Measurements from ENCODE around the gene ACTA2. TPM values are rescaled to one million over a fixed set of nuclear protein-coding genes. Genes with fewer than 3 reads are reported as not detected.

Gene ACTA2
- total RNA-seq, 1 experiment from 2014 or later = not detected

DNA sequence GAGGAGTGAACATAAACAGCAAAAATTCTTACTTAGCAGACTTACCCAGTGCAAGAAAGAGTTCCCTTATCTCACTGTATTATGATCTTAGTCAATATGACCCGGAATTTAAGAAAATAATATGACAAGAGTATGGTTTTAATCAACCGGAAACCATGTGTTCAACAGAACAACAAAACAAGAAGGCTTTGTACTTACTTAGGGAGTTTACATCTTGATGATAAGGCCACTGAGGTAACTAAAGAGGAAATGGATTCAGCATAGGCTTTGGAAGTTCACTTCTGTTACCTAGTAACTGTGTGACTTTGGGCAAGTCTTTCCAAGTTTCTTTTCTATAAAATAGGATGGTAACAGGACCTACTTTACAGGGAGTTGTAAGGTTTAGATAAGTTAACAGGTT lies 30.6 kb upstream of the ACTA2 start:
- Histone ChIP-seq H3K79me2 (ENCODE audit: low read length) (no peaks in the 10 kb centered on the region), H3F3A (ENCODE audit: low read length, unreplicated experiment) (no peaks in the 10 kb centered on the region), H3K9ac (ENCODE audit: low read length) (no peak overlapping the region), H4K20me1 (ENCODE audit: low read length) (no peaks in the 10 kb centered on the region), H3K4me2 (ENCODE audit: low read length) (no peak overlapping the region), H3K27me3 (ENCODE audit: low read length) (no peaks in the 10 kb centered on the region), H3K4me3 (ENCODE audit: low read length) (no peak overlapping the region), H3K27ac (ENCODE audit: low read length) (no peak overlapping the region), H3K4me1 (ENCODE audit: insufficient read depth, low read length) (no peaks in the 10 kb centered on the region), H3K9me3 (ENCODE audit: low read length) (no peaks in the 10 kb centered on the region), H2AFZ (ENCODE audit: low read length) (no peak overlapping the region), H3K36me3 (ENCODE audit: low read depth, low read length) (no peaks in the 10 kb centered on the region), H3K9me2 (replicated peaks; ENCODE audit: low read length) (no peaks in the 10 kb centered on the region)
- intact Hi-C loops (cut with micrococcal nuclease) = no loop called here
- ATAC-seq = no peak
- TF ChIP-seq, protein P1, sequence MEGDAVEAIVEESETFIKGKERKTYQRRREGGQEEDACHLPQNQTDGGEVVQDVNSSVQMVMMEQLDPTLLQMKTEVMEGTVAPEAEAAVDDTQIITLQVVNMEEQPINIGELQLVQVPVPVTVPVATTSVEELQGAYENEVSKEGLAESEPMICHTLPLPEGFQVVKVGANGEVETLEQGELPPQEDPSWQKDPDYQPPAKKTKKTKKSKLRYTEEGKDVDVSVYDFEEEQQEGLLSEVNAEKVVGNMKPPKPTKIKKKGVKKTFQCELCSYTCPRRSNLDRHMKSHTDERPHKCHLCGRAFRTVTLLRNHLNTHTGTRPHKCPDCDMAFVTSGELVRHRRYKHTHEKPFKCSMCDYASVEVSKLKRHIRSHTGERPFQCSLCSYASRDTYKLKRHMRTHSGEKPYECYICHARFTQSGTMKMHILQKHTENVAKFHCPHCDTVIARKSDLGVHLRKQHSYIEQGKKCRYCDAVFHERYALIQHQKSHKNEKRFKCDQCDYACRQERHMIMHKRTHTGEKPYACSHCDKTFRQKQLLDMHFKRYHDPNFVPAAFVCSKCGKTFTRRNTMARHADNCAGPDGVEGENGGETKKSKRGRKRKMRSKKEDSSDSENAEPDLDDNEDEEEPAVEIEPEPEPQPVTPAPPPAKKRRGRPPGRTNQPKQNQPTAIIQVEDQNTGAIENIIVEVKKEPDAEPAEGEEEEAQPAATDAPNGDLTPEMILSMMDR (conservative IDR thresholded peaks at IDR 0.05; ENCODE audit: low read depth, low read length) = no peak
- TF ChIP-seq EZH2phosphoT487 (IDR thresholded peaks at IDR 0.05; ENCODE audit: borderline replicate concordance, low read length) (no peak), EZH2 (IDR thresholded peaks at IDR 0.05; ENCODE audit: low read length, unreplicated experiment) (no peak)
- CTCF ChIA-PET = no interaction called here
- no peak for DNase-seq
- BruUV-seq (replicated peaks) = no TSS peak
- POLR2A ChIA-PET (ENCODE audit: unreplicated experiment) = no interaction called here

DNA sequence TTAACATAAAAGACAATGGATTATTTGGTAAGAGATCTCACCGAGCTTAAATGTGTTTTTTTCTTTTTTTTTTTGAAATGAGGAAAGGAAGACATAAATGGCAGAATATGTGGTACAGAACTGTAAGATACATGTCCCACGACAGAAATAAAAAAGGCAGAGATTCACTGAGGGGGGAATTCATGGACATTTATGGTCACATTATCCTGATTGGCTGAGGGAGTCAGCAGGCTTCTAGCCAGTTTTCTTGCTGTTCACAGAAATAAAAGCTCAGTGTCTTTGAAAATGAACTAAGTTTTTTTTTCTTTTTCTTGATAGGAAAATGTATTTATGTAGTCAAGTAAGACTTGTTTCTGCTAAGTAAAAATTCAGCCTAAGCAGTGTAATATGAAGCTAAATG lies 29.8 kb upstream of the ACTA2 start:
- no peak overlapping the region for H3K4me2 ChIP-seq (ENCODE audit: low read length)
- no peaks in the 10 kb centered on the region for H3K79me2 ChIP-seq (ENCODE audit: low read length)
- H3K36me3 ChIP-seq (ENCODE audit: low read depth, low read length) = no peaks in the 10 kb centered on the region
- intact Hi-C loops (cut with micrococcal nuclease) = no loop called here
- DNase-seq (no peak), ATAC-seq (no peak)
- H3K4me3 ChIP-seq (ENCODE audit: low read length) = no peak overlapping the region
- no peak overlapping the region for H2AFZ ChIP-seq (ENCODE audit: low read length)
- no peak overlapping the region for H3K9ac ChIP-seq (ENCODE audit: low read length)
- no peaks in the 10 kb centered on the region for H3K9me3 ChIP-seq (ENCODE audit: low read length)
- CTCF ChIA-PET = no interaction called here
- no peaks in the 10 kb centered on the region for H3K9me2 ChIP-seq (replicated peaks; ENCODE audit: low read length)
- no peaks in the 10 kb centered on the region for H3F3A ChIP-seq (ENCODE audit: low read length, unreplicated experiment)
- TF ChIP-seq EZH2 (IDR thresholded peaks at IDR 0.05; ENCODE audit: low read length, unreplicated experiment) = no peak
- TF ChIP-seq, protein P1 (conservative IDR thresholded peaks at IDR 0.05; ENCODE audit: low read depth, low read length) = no peak
- TF ChIP-seq EZH2phosphoT487 (IDR thresholded peaks at IDR 0.05; ENCODE audit: borderline replicate concordance, low read length) = no peak
- no peaks in the 10 kb centered on the region for H4K20me1 ChIP-seq (ENCODE audit: low read length)
- no TSS peak for BruUV-seq (replicated peaks)
- no peaks in the 10 kb centered on the region for H3K4me1 ChIP-seq (ENCODE audit: insufficient read depth, low read length)
- no peak overlapping the region for H3K27ac ChIP-seq (ENCODE audit: low read length)
- no peaks in the 10 kb centered on the region for H3K27me3 ChIP-seq (ENCODE audit: low read length)
- POLR2A ChIA-PET (ENCODE audit: unreplicated experiment) = no interaction called here

DNA sequence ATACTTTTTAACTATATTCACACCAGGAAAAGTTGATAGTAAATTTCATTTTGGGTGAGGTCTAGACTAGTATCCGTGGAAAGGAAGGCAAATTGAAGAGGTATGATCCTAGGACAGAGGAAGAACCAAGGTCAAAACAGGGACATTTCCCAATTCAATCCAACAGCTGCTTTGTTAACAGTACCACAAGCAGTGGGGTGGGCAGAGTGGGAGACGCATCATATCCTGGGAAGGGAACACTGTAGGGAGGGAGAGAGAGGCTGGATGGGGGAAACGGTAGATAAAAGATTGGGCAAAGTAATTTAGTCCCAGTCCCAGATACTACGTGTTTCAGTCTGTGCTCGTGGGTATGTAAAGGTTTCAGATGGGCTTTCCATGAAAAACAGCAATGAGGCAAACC lies 28.9 kb upstream of the ACTA2 start:
- BruUV-seq (replicated peaks) = no TSS peak
- Histone ChIP-seq H3K9me2 (replicated peaks; ENCODE audit: low read length) (no peaks in the 10 kb centered on the region), H3K79me2 (ENCODE audit: low read length) (no peaks in the 10 kb centered on the region), H3K4me2 (ENCODE audit: low read length) (no peak overlapping the region), H3K27me3 (ENCODE audit: low read length) (no peaks in the 10 kb centered on the region), H3K4me3 (ENCODE audit: low read length) (no peak overlapping the region), H3K4me1 (ENCODE audit: insufficient read depth, low read length) (no peaks in the 10 kb centered on the region), H2AFZ (ENCODE audit: low read length) (no peak overlapping the region), H4K20me1 (ENCODE audit: low read length) (no peaks in the 10 kb centered on the region), H3K9me3 (ENCODE audit: low read length) (no peaks in the 10 kb centered on the region), H3K9ac (ENCODE audit: low read length) (no peak overlapping the region), H3F3A (ENCODE audit: low read length, unreplicated experiment) (no peaks in the 10 kb centered on the region), H3K36me3 (ENCODE audit: low read depth, low read length) (no peaks in the 10 kb centered on the region), H3K27ac (ENCODE audit: low read length) (no peak overlapping the region)
- intact Hi-C loops (cut with micrococcal nuclease) = no loop called here
- no peak for ATAC-seq
- TF ChIP-seq, protein P1 (conservative IDR thresholded peaks at IDR 0.05; ENCODE audit: low read depth, low read length) = no peak
- TF ChIP-seq EZH2phosphoT487 (IDR thresholded peaks at IDR 0.05; ENCODE audit: borderline replicate concordance, low read length) = no peak
- DNase-seq = no peak
- POLR2A ChIA-PET (ENCODE audit: unreplicated experiment) = no interaction called here
- CTCF ChIA-PET = no interaction called here
